ENCODE measurements around the gene DTYMK. TPM values are rescaled to one million over a fixed set of nuclear protein-coding genes. Genes with fewer than 3 reads are reported as not detected.

Gene DTYMK
- total RNA-seq, 2 experiments from 2014 or later = 4.8 to 6.0 TPM

DNA sequence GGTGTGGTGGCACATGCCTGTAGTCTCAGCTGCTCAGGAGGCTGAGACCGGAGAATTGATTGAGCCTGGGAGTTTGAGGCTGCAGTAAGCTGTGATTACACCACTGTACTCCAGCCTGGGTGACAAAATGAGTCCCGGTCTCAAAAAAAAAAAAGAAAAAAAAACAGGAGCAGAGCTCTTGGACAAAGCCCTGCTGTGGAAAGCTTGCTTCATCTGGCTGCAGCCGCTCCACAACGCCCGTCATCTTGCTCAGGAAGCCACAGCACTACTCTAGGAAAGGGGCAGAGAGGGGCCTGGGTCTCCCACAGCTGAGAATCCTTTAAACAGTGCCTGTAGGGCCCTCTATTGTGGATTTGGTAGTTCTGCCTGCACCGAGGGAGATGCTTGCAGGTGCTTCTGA, 38.2 kb downstream of the DTYMK start:
- TF ChIP-seq, protein P1, sequence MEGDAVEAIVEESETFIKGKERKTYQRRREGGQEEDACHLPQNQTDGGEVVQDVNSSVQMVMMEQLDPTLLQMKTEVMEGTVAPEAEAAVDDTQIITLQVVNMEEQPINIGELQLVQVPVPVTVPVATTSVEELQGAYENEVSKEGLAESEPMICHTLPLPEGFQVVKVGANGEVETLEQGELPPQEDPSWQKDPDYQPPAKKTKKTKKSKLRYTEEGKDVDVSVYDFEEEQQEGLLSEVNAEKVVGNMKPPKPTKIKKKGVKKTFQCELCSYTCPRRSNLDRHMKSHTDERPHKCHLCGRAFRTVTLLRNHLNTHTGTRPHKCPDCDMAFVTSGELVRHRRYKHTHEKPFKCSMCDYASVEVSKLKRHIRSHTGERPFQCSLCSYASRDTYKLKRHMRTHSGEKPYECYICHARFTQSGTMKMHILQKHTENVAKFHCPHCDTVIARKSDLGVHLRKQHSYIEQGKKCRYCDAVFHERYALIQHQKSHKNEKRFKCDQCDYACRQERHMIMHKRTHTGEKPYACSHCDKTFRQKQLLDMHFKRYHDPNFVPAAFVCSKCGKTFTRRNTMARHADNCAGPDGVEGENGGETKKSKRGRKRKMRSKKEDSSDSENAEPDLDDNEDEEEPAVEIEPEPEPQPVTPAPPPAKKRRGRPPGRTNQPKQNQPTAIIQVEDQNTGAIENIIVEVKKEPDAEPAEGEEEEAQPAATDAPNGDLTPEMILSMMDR (IDR thresholded peaks at IDR 0.05) = no peak
- Mint-ChIP-seq H3K4me3 (no peak overlapping the region), H3K27me3 (no peaks in the 10 kb centered on the region), H3K4me1 (ENCODE audit: low read depth) (peaks cover 20% of the 10 kb centered on the region), H3K36me3 (ENCODE audit: low read depth) (peaks cover 31% of the 10 kb centered on the region), H3K27ac (no peak overlapping the region), H3K9me3 (no peaks in the 10 kb centered on the region)
- POLR2A ChIA-PET = no interaction called here
- DNase-seq (no peak), ATAC-seq (ENCODE audit: poor library complexity) (no peak)
- intact Hi-C loops (cut with DNase I, micrococcal nuclease) = no loop called here
- H3K36me3 ChIP-seq (ENCODE audit: insufficient read depth, low read length) = peaks cover 33% of the 10 kb centered on the region
- no peak overlapping the region for H3K27ac ChIP-seq (ENCODE audit: low read depth in 1 of 2, low read length in 2 of 2)
- CTCF ChIA-PET = no interaction called here
- H3K9me3 ChIP-seq (ENCODE audit: control insufficient read depth in 1 of 2, insufficient read depth in 1 of 2, low read length in 2 of 2) = no peaks in the 10 kb centered on the region
- no peaks in the 10 kb centered on the region for H3K27me3 ChIP-seq (ENCODE audit: control insufficient read depth in 1 of 2, insufficient read depth in 2 of 2, low read length in 2 of 2)
- no peak overlapping the region for H3K4me3 ChIP-seq (ENCODE audit: low read length)
- H3K4me1 ChIP-seq (ENCODE audit: insufficient read depth, low read length) = peaks cover 8% of the 10 kb centered on the region

DNA sequence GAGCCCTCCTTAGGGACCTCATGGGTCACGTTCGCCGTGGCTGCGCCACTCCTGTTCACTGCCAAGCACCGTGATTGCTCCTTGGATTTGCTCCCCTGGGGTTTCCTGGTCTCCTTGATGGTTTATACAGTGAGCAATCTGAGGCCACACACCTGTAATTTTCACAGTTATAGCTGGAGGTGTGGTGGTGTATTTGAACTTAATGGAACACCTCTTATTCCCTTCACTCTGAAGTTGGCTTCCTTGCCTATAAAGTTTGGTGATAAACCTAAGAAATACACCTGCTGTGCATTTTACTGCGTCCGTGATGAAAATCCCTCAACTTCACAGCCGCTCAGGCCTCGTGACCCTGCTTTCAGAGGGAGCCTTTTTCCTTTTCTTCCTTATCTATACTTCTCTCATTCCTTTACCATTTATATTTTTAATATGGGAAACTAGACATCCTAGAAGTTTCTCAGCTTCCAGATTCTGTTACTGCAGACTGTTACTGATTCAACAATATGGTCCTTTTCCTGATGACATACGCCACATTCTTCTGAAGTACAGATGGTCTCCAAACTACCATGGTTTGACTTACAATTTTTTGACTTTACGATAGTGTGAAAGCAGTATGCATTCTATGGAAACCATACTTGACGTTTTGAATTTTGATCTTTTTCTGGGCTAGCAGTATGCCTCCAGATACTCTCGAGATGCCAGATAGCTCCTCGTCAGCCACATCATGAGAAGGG, 40.5 kb downstream of the DTYMK start:
- TF ChIP-seq, protein P1 (IDR thresholded peaks at IDR 0.05) = no peak
- no peaks in the 10 kb centered on the region for H3K9me3 Mint-ChIP-seq
- Histone ChIP-seq H3K27me3 (ENCODE audit: control insufficient read depth in 1 of 2, insufficient read depth in 2 of 2, low read length in 2 of 2) (no peaks in the 10 kb centered on the region), H3K4me1 (ENCODE audit: insufficient read depth, low read length) (peaks cover 15% of the 10 kb centered on the region), H3K4me3 (ENCODE audit: low read length) (no peak overlapping the region), H3K36me3 (ENCODE audit: insufficient read depth, low read length) (peaks cover 10% of the 10 kb centered on the region), H3K27ac (ENCODE audit: low read depth in 1 of 2, low read length in 2 of 2) (no peak overlapping the region), H3K9me3 (ENCODE audit: control insufficient read depth in 1 of 2, insufficient read depth in 1 of 2, low read length in 2 of 2) (no peaks in the 10 kb centered on the region)
- intact Hi-C loops (cut with DNase I, micrococcal nuclease) = no loop called here
- no peaks in the 10 kb centered on the region for H3K27me3 Mint-ChIP-seq
- peaks cover 36% of the 10 kb centered on the region for H3K4me1 Mint-ChIP-seq (ENCODE audit: low read depth)
- ChIA-PET POLR2A (no interaction called here), CTCF (no interaction called here)
- H3K4me3 Mint-ChIP-seq = no peak overlapping the region
- ATAC-seq (ENCODE audit: poor library complexity) (no peak), DNase-seq (no peak)
- H3K36me3 Mint-ChIP-seq (ENCODE audit: low read depth) = peaks cover 8% of the 10 kb centered on the region
- no peak overlapping the region for H3K27ac Mint-ChIP-seq

DNA sequence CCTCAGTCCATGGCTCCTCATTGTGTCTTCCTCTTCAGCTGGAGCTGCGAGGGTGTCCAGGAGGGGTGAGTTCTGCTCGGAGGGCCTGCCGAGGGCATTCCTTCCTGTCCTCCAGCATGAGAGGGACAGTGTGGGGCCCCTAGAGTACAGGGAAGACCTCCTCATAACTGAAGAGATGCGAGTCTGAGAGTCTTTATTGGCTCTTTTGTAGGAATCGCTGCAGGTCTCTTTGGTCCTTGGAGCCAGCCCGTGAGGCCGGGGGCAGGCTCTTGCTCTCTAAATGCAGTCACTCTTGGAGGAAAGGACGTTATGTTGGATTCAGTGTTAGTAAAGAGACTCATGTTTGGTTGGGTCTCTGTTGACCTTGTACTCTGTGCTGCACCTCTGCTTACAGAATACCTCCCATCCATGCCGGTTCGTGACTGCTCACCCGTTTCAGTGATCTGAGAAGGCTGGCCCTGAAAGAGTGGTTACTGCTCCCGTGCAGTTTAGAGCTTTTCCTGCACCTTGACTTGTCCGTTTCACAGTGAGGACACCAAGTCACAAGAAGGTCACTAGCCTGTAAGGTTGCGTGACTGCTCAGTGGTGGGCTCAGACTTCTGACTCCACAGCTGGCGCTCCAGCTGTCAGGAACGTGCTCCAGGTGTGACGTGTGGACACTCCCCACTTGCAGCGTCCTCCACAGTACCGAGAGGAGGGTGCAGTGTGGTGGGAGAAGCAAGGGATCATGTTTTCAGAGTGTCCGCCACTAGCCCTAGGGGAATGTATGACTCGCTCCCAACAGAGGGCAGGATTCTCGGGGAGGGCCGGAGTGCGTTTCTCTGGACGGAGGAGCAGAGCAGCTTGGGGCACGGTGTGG, 41.3 kb downstream of the DTYMK start:
- Mint-ChIP-seq H3K36me3 (ENCODE audit: low read depth) (peaks cover 3% of the 10 kb centered on the region), H3K4me3 (no peak overlapping the region)
- no peaks in the 10 kb centered on the region for H3K9me3 ChIP-seq (ENCODE audit: control insufficient read depth in 1 of 2, insufficient read depth in 1 of 2, low read length in 2 of 2)

More for the DNA sequence above, 41.3 kb downstream of the DTYMK start:
- intact Hi-C loops (cut with DNase I, micrococcal nuclease) = no loop called here
- CTCF ChIA-PET = no interaction called here
- Mint-ChIP-seq H3K4me1 (ENCODE audit: low read depth) (peaks cover 44% of the 10 kb centered on the region), H3K27ac (no peak overlapping the region), H3K27me3 (no peaks in the 10 kb centered on the region), H3K9me3 (no peaks in the 10 kb centered on the region)
- peaks cover 23% of the 10 kb centered on the region for H3K4me1 ChIP-seq (ENCODE audit: insufficient read depth, low read length)
- TF ChIP-seq, protein P1 (IDR thresholded peaks at IDR 0.05) = no peak
- H3K4me3 ChIP-seq (ENCODE audit: low read length) = no peak overlapping the region
- H3K27ac ChIP-seq (ENCODE audit: low read depth in 1 of 2, low read length in 2 of 2) = no peak overlapping the region
- H3K27me3 ChIP-seq (ENCODE audit: control insufficient read depth in 1 of 2, insufficient read depth in 2 of 2, low read length in 2 of 2) = no peaks in the 10 kb centered on the region
- DNase-seq (no peak), ATAC-seq (ENCODE audit: poor library complexity) (no peak)
- POLR2A ChIA-PET = no interaction called here
- H3K36me3 ChIP-seq (ENCODE audit: insufficient read depth, low read length) = peaks cover 4% of the 10 kb centered on the region

Data from CD4-positive, alpha-beta T cell (primary cell).